GM12878 (cell line): Measurements from ENCODE around the gene KCND3. TPM values are rescaled to one million over a fixed set of nuclear protein-coding genes. Genes with fewer than 3 reads are reported as not detected.

Experiments used
- ATAC-seq: fragments of 200-7000 bp; cut with Tn5 transposase; 3 replicates; pipeline ENCODE4 v1.9.1; 2020; ENCODE audit warnings: mild to moderate bottlenecking, moderate library complexity
- BruUV-seq: library from RNA; stranded (reverse); fragments of 400-500 nt; replicated peaks from 2 replicates; lab custom pipeline; 2021; lab: Mats Ljungman, UMichigan
- CTCF ChIA-PET: fragments of 300-600 bp; sonication (Branson Sonifier 250); formaldehyde crosslinking; extraction: SDS; loops from one replicate; lab custom pipeline; 2021; ENCODE audit warnings: inconsistent platforms; lab: Yijun Ruan, JAX
- POLR2A ChIA-PET: fragments of 350-600 bp; formaldehyde crosslinking; extraction: SDS; loops from one replicate; lab custom pipeline; 2021; ENCODE audit warnings: inconsistent platforms; lab: Charles Lee
- RAD21 ChIA-PET: fragments of 300-600 bp; sonication (Branson Sonifier 250); formaldehyde crosslinking; loops from one replicate; lab custom pipeline; 2023; ENCODE audit warnings: antibody characterized with exemption; ENCODE audit not compliant: unreplicated experiment; lab: Charles Lee
- SMC1A ChIA-PET: fragments of 300-600 bp; sonication (Branson Sonifier 250); formaldehyde crosslinking; loops from one replicate; lab custom pipeline; 2023; ENCODE audit not compliant: unreplicated experiment, uncharacterized antibody; lab: Charles Lee
- DNase-seq: peaks from one replicate; pipeline ENCODE4 v3.0.0-alpha.2; 2011; ENCODE audit warnings: low read depth, low spot score
- FAIRE-seq: peaks from 3 replicates; lab custom pipeline; 2011; peaks lifted over from hg19 to GRCh38; lab: Jason Lieb, UNC
- H2AFZ ChIP-seq: 2 replicates; pipeline ENCODE4 v1.6.0; 2011; ENCODE audit warnings: low read depth, low read length, control low read depth; ENCODE audit not compliant: control insufficient read depth
- H3K27ac ChIP-seq: 2 replicates; pipeline ENCODE4 v1.5.1; 2011; ENCODE audit warnings: control low read depth; ENCODE audit not compliant: control insufficient read depth, insufficient read depth
- H3K27me3 ChIP-seq, 2 experiments: replicated peaks in 1 of 2; 2 replicates each; pipeline versions ENCODE4 v1.6.0 to v1.6.1; 2011; ENCODE audit warnings: low read length in 1 of 2; ENCODE audit not compliant: control insufficient read depth in 2 of 2, insufficient read depth in 2 of 2
- H3K36me3 ChIP-seq, 2 experiments: 2 replicates each; pipeline ENCODE4 v1.5.1; 2011; ENCODE audit warnings: low read length in 1 of 2; ENCODE audit not compliant: control insufficient read depth in 2 of 2, insufficient read depth in 2 of 2
- H3K4me1 ChIP-seq: 2 replicates; pipeline ENCODE4 v1.6.1; 2011; ENCODE audit warnings: mild to moderate bottlenecking, low read length, moderate library complexity, mixed read lengths; ENCODE audit not compliant: control insufficient read depth, insufficient read depth
- H3K4me2 ChIP-seq: 2 replicates; pipeline ENCODE4 v1.6.0; 2011; ENCODE audit warnings: control low read depth; ENCODE audit not compliant: control insufficient read depth, insufficient read depth
- H3K4me3 ChIP-seq: fragments of 200-600 bp; sonication (generic); 2 replicates; pipeline ENCODE4 v1.5.1; 2016
- H3K79me2 ChIP-seq: 2 replicates; pipeline ENCODE4 v1.6.0; 2011; ENCODE audit warnings: low read length; ENCODE audit not compliant: control insufficient read depth, insufficient read depth
- H3K9ac ChIP-seq: 2 replicates; pipeline ENCODE4 v1.8.0; 2011; ENCODE audit warnings: low read length, control low read depth, mixed read lengths; ENCODE audit not compliant: control insufficient read depth, insufficient read depth
- H3K9me3 ChIP-seq: replicated peaks from 3 replicates; pipeline ENCODE4 v1.5.1; 2011; ENCODE audit warnings: mild to moderate bottlenecking, low read length; ENCODE audit not compliant: control insufficient read depth, insufficient read depth
- H4K20me1 ChIP-seq: 2 replicates; pipeline ENCODE4 v1.6.0; 2011; ENCODE audit not compliant: control insufficient read depth, insufficient read depth
- ATF7 ChIP-seq: fragments of 450-650 bp; IDR thresholded peaks from 2 replicates; pipeline ENCODE4 v1.6.1; 2016; ENCODE audit warnings: low read depth, mild to moderate bottlenecking
- CBX5 ChIP-seq: sonication (generic); IDR thresholded peaks from 2 replicates; pipeline ENCODE4 v1.6.1; 2016; ENCODE audit warnings: low read depth, moderate library complexity, mild to moderate bottlenecking, inconsistent platforms
- ELK1 ChIP-seq: IDR thresholded peaks from 2 replicates; pipeline ENCODE4 v1.6.1; 2012; ENCODE audit warnings: low read depth, low read length, improper control_type of control experiment
- IKZF1 ChIP-seq: fragments of 450-650 bp; conservative IDR thresholded peaks from 2 replicates; pipeline ENCODE4 v1.6.1; 2017; ENCODE audit warnings: antibody characterized with exemption, mild to moderate bottlenecking
- JUND ChIP-seq: IDR thresholded peaks from 2 replicates; pipeline ENCODE4 v1.6.1; 2012; ENCODE audit warnings: low read depth, mild to moderate bottlenecking, low read length, improper control_type of control experiment, moderate library complexity
- PAX5 ChIP-seq: IDR thresholded peaks from 2 replicates; pipeline ENCODE4 v1.6.1; 2011; ENCODE audit warnings: low read depth, low read length, borderline replicate concordance
- RFX5 ChIP-seq: IDR thresholded peaks from 2 replicates; pipeline ENCODE4 v1.6.1; 2011; ENCODE audit warnings: low read depth, low read length, improper control_type of control experiment
- SKIL ChIP-seq: fragments of 450-650 bp; IDR thresholded peaks from 2 replicates; pipeline ENCODE4 v1.6.1; 2017; ENCODE audit warnings: mild to moderate bottlenecking, low read depth, inconsistent platforms; ENCODE audit not compliant: poor library complexity, severe bottlenecking
- SMAD1 ChIP-seq: fragments of 450-650 bp; IDR thresholded peaks from 2 replicates; pipeline ENCODE4 v1.6.1; 2018; ENCODE audit warnings: mild to moderate bottlenecking, low read depth; ENCODE audit not compliant: partially characterized antibody
- STAT3 ChIP-seq: IDR thresholded peaks from 2 replicates; pipeline ENCODE4 v1.6.1; 2011; ENCODE audit warnings: low read depth, low read length, improper control_type of control experiment
- TCF7 ChIP-seq: IDR thresholded peaks from 2 replicates; pipeline ENCODE4 v1.6.1; 2014; ENCODE audit warnings: antibody characterized with exemption, borderline replicate concordance
- ZBED1 ChIP-seq: IDR thresholded peaks from 2 replicates; pipeline ENCODE4 v1.6.1; 2016; ENCODE audit warnings: borderline replicate concordance
- ZNF274 ChIP-seq: IDR thresholded peaks from one replicate; pipeline ENCODE4 v1.8.0; 2011; ENCODE audit not compliant: insufficient read length, insufficient read depth
- ZSCAN29 ChIP-seq: fragments of 450-650 bp; IDR thresholded peaks from 2 replicates; pipeline ENCODE4 v1.6.1; 2017; ENCODE audit warnings: mild to moderate bottlenecking, moderate library complexity
- WGBS: methylation state at CpG from one replicate; pipeline ENCODE4 v1.1.6; 2016; ENCODE audit warnings: low lambda C conversion rate; ENCODE audit not compliant: insufficient replicate concordance, insufficient coverage; ENCODE audit errors: missing lambda C conversion rate; 5-methylcytosine and 5-hydroxymethylcytosine counted together
- in situ Hi-C: fragments of 300-500 bp; cut with MboI; formaldehyde crosslinking; loops from 9 replicates; pipeline ENCODE4 v1.14.3; 2018; ENCODE audit warnings: mixed read lengths
- intact Hi-C: fragments of 100-400 bp; cut with micrococcal nuclease; formaldehyde crosslinking; loops from one replicate; pipeline ENCODE4 v1.14.2; 2022; ENCODE audit not compliant: unreplicated experiment
- polyA plus RNA-seq, 11 experiments: library from polyadenylated mRNA; depleted of rRNA in 4 of 11; unstranded in 6 of 11; stranded (reverse) in 5 of 11; fragments of >200 nt; fragmentation: Nextera tagmentation in 4 of 11; fragmentation: Illumina TruSeq in 1 of 11; extraction: Ambion mirVana in 4 of 11; extraction: Trizol in 1 of 11; gene quantifications; 1 replicate in 1 of 11; 2 replicates in 10 of 11; pipeline versions ENCODE4 v1.2.1 to v1.2.3, GENCODE V29; 2011 to 2016; ENCODE audit warnings: inconsistent platforms in 2 of 11, missing spikeins in 2 of 11, low read depth in 1 of 11
- total RNA-seq, 4 experiments: library from RNA; depleted of rRNA in 3 of 4; stranded (reverse); fragments of >200 nt in 3 of 4; fragmentation: Illumina TruSeq in 1 of 4; extraction: Trizol in 1 of 4; gene quantifications; 2 replicates each; pipeline versions ENCODE4 v1.2.1 to v1.2.3, GENCODE V29; 2013 to 2021
- TF ChIP-seq, protein P1 (sequence below): fragments of 450-650 bp; IDR thresholded peaks from 2 replicates; pipeline ENCODE4 v1.6.1; 2017; ENCODE audit warnings: mild to moderate bottlenecking, moderate library complexity
- TF ChIP-seq, protein P2 (sequence below): IDR thresholded peaks from 2 replicates; pipeline ENCODE4 v1.6.1; 2011; ENCODE audit warnings: low read depth, mild to moderate bottlenecking, low read length, moderate library complexity, borderline replicate concordance; ENCODE audit errors: extremely low read depth

Gene KCND3
- total and polyA plus RNA-seq, 10 of the 15 experiments (the other 5 are each of a cell fraction or from before 2014, with no cell fraction given): 0.02 TPM; not detected in 9

DNA sequence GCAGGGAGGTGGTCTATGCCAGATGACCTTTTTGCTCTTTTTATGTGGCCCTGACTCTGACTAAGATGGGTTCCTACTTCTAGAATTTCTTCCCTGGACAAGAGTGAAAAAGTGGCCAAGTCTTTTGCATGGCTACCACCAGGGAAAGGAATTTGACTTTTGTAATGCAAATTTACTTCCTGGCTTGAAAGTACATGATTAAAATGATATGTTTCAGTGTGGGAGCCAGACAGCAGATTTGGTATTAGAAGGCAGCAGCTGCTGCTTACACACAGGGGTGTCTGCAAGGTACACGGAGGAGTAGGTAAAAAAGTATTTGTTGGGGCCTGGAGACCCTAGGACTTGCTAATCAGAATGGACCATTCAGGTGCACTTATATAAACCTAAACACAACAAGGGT, 78.4 kb downstream of the KCND3 start:
- Histone ChIP-seq H2AFZ (no peak overlapping the region), H3K27ac (no peak overlapping the region), H3K36me3 (no peaks in the 10 kb centered on the region), H4K20me1 (no peaks in the 10 kb centered on the region), H3K79me2 (no peaks in the 10 kb centered on the region), H3K4me3 (no peak overlapping the region), H3K4me2 (no peak overlapping the region), H3K4me1 (no peaks in the 10 kb centered on the region), H3K9me3 (no peaks in the 10 kb centered on the region), H3K27me3 (0 out of 4 replicates have a peak, but pooled peaks cover 0 to 1% of the 10 kb centered on the region in 2 experiments), H3K9ac (no peak overlapping the region)
- DNase-seq (no peak), ATAC-seq (no peak), FAIRE-seq (no peak)
- ChIA-PET CTCF (no interaction called here), POLR2A (no interaction called here), SMC1A (no interaction called here), RAD21 (no interaction called here)
- 0% methylated on average over 1 of the region's 1 CpG for WGBS
- intact Hi-C loops: no loop called here
- in situ Hi-C loops: no loop called here
- BruUV-seq: no TSS peak
- TF ChIP-seq STAT3 (no peak), SKIL (no peak), ZNF274 (no peak), ELK1 (no peak), TCF7 (no peak), ATF7 (no peak), PAX5 (no peak), ZBED1 (no peak), RFX5 (no peak), SMAD1 (no peak), ZSCAN29 (no peak), CBX5 (no peak), IKZF1 (no peak), JUND (no peak)
- TF ChIP-seq, protein P1, sequence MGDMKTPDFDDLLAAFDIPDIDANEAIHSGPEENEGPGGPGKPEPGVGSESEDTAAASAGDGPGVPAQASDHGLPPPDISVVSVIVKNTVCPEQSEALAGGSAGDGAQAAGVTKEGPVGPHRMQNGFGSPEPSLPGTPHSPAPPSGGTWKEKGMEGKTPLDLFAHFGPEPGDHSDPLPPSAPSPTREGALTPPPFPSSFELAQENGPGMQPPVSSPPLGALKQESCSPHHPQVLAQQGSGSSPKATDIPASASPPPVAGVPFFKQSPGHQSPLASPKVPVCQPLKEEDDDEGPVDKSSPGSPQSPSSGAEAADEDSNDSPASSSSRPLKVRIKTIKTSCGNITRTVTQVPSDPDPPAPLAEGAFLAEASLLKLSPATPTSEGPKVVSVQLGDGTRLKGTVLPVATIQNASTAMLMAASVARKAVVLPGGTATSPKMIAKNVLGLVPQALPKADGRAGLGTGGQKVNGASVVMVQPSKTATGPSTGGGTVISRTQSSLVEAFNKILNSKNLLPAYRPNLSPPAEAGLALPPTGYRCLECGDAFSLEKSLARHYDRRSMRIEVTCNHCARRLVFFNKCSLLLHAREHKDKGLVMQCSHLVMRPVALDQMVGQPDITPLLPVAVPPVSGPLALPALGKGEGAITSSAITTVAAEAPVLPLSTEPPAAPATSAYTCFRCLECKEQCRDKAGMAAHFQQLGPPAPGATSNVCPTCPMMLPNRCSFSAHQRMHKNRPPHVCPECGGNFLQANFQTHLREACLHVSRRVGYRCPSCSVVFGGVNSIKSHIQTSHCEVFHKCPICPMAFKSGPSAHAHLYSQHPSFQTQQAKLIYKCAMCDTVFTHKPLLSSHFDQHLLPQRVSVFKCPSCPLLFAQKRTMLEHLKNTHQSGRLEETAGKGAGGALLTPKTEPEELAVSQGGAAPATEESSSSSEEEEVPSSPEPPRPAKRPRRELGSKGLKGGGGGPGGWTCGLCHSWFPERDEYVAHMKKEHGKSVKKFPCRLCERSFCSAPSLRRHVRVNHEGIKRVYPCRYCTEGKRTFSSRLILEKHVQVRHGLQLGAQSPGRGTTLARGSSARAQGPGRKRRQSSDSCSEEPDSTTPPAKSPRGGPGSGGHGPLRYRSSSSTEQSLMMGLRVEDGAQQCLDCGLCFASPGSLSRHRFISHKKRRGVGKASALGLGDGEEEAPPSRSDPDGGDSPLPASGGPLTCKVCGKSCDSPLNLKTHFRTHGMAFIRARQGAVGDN: no peak
- TF ChIP-seq, protein P2, sequence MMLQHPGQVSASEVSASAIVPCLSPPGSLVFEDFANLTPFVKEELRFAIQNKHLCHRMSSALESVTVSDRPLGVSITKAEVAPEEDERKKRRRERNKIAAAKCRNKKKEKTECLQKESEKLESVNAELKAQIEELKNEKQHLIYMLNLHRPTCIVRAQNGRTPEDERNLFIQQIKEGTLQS: no peak
